GM08714 (cell line): Measurements from ENCODE around the gene DGUOK.
"Not testable (repeated sequence)": the region's sequence is repeated elsewhere in the genome, so short reads cannot be mapped to it uniquely, and the experiment has no call there.

Experiments used
- H3K4me3 ChIP-seq: fragments of 200-500 bp; sonication (Bioruptor generic); 2 replicates; pipeline ENCODE4 v1.5.1; 2014; ENCODE audit warnings: mild to moderate bottlenecking, low read length, inconsistent platforms
- ZNF274 ChIP-seq: IDR thresholded peaks from 2 replicates; pipeline ENCODE4 v1.6.1; 2012; ENCODE audit warnings: mild to moderate bottlenecking, low read depth, low read length

The DGUOK gene

GRCh38 chr2:73939419-73939818, 12.7 kb downstream of the DGUOK start:
- no peak overlapping the region for H3K4me3 ChIP-seq
- no peak for TF ChIP-seq ZNF274

GRCh38 chr2:73940066-73940465, 13.4 kb downstream of the DGUOK start:
- not testable (repeated sequence) for H3K4me3 ChIP-seq

GRCh38 chr2:73942664-73943063, 16.0 kb downstream of the DGUOK start:
- H3K4me3 ChIP-seq, result no peak overlapping the region
- no peak for TF ChIP-seq ZNF274

- TF ChIP-seq ZNF274, result no peak
- H3K4me3 ChIP-seq, result no peak overlapping the region
Measured at GRCh38 chr2:73944714-73945113, 18.0 kb downstream of the DGUOK start.

- no peak for TF ChIP-seq ZNF274
- no peak overlapping the region for H3K4me3 ChIP-seq
Measured at GRCh38 chr2:73946215-73946614, 19.5 kb downstream of the DGUOK start.

- TF ChIP-seq ZNF274, result no peak
- H3K4me3 ChIP-seq, result no peak overlapping the region
Measured at GRCh38 chr2:73946666-73947065, 20.0 kb downstream of the DGUOK start.

- no peak for TF ChIP-seq ZNF274
- no peak overlapping the region for H3K4me3 ChIP-seq
Measured at GRCh38 chr2:73947412-73948018, 20.8 kb downstream of the DGUOK start.

GRCh38 chr2:73949802-73950201, 23.1 kb downstream of the DGUOK start:
- TF ChIP-seq ZNF274, result no peak
- no peak overlapping the region for H3K4me3 ChIP-seq

- no peak for TF ChIP-seq ZNF274
- no peak overlapping the region for H3K4me3 ChIP-seq
Measured at GRCh38 chr2:73952499-73953446, 26.1 kb downstream of the DGUOK start.

GRCh38 chr2:73956218-73956865, 29.7 kb downstream of the DGUOK start:
- no peak overlapping the region for H3K4me3 ChIP-seq
- TF ChIP-seq ZNF274, result no peak

- no peak for TF ChIP-seq ZNF274
- H3K4me3 ChIP-seq, result no peak overlapping the region
Measured at GRCh38 chr2:73961274-73961673, 34.6 kb downstream of the DGUOK start.

GRCh38 chr2:73961823-73962615, 35.3 kb downstream of the DGUOK start:
- H3K4me3 ChIP-seq, result no peak overlapping the region
- TF ChIP-seq ZNF274, result no peak

GRCh38 chr2:73962798-73963197, 36.1 kb downstream of the DGUOK start:
- H3K4me3 ChIP-seq, result no peak overlapping the region
- TF ChIP-seq ZNF274, result no peak
